OCI-LY1 (cell line): Measurements from ENCODE around the gene DMAC2L.

Experiments
- CTCF ChIP-seq: fragments of 200-600 bp; sonication (generic), shearing (Covaris generic); IDR thresholded peaks from 2 replicates; pipeline ENCODE4 v1.5.1; 2017; ENCODE audit warnings: mild to moderate bottlenecking, antibody characterized with exemption, low read length, moderate library complexity, mixed read lengths
- EZH2 ChIP-seq: fragments of 200-600 bp; sonication (generic), shearing (Covaris generic); IDR thresholded peaks from 2 replicates; pipeline ENCODE4 v1.8.0; 2017; ENCODE audit warnings: borderline replicate concordance, mixed run types, mild to moderate bottlenecking, antibody characterized with exemption, low read length, moderate library complexity, mixed read lengths

GRCh38 chr14:50366115-50366514 lies 54.0 kb downstream of the DMAC2L start:
- TF ChIP-seq CTCF (no peak), EZH2 (no peak)
